WTC11 (cell line): Measurements from ENCODE around the gene EIF4E1B. TPM values are rescaled to one million over a fixed set of nuclear protein-coding genes. Genes with fewer than 3 reads are reported as not detected.

Experiments
- ATAC-seq: fragments of 200-7000 bp; cut with Tn5 transposase; 2 replicates; pipeline ENCODE4 v1.10.0; 2021; ENCODE audit warnings: mild to moderate bottlenecking, moderate library complexity
- CTCF ChIA-PET: fragments of 300-600 bp; sonication (Branson Sonifier 250); formaldehyde crosslinking; loops from one replicate; lab custom pipeline; 2021; ENCODE audit warnings: antibody characterized with exemption; lab: Charles Lee
- POLR2A ChIA-PET: fragments of 350-600 bp; sonication (Branson Sonifier 250); formaldehyde crosslinking; loops from one replicate; lab custom pipeline; 2021; ENCODE audit warnings: antibody characterized with exemption; lab: Charles Lee
- DNase-seq: peaks from one replicate; pipeline ENCODE4 v3.0.0; 2021; ENCODE audit warnings: low spot score
- H3K27ac Mint-ChIP-seq: 2 replicates; pipeline ENCODE4 v1.8.0; 2021; ENCODE audit warnings: mixed read lengths
- H3K27me3 Mint-ChIP-seq: 2 replicates; pipeline ENCODE4 v1.8.0; 2021; ENCODE audit warnings: low read depth, mild to moderate bottlenecking, moderate library complexity, mixed read lengths
- H3K36me3 Mint-ChIP-seq: 2 replicates; pipeline ENCODE4 v1.8.0; 2021; ENCODE audit warnings: mixed read lengths
- H3K4me1 Mint-ChIP-seq: 2 replicates; pipeline ENCODE4 v1.8.0; 2022; ENCODE audit warnings: mixed read lengths
- H3K4me3 Mint-ChIP-seq: 2 replicates; pipeline ENCODE4 v1.8.0; 2021; ENCODE audit warnings: mild to moderate bottlenecking, moderate library complexity, mixed read lengths
- H3K9me3 Mint-ChIP-seq: 2 replicates; pipeline ENCODE4 v1.8.0; 2021; ENCODE audit warnings: mixed read lengths
- ELF4 ChIP-seq: sonication (generic); formaldehyde crosslinking; IDR thresholded peaks from 2 replicates; pipeline ENCODE4 v1.8.1; 2022; ENCODE audit warnings: low read depth, mild to moderate bottlenecking, moderate library complexity, missing genetic modification reagents
- ESRRA ChIP-seq: sonication (generic); formaldehyde crosslinking; IDR thresholded peaks from 2 replicates; pipeline ENCODE4 v1.8.1; 2022; ENCODE audit warnings: mild to moderate bottlenecking, missing genetic modification reagents, borderline replicate concordance
- GABPB1 ChIP-seq: sonication (generic); formaldehyde crosslinking; IDR thresholded peaks from 2 replicates; pipeline ENCODE4 v1.8.1; 2023; ENCODE audit warnings: mild to moderate bottlenecking, missing genetic modification reagents
- IRF2 ChIP-seq: sonication (generic); formaldehyde crosslinking; IDR thresholded peaks from 2 replicates; pipeline ENCODE4 v1.8.0; 2022; ENCODE audit warnings: low read depth, missing genetic modification reagents, borderline replicate concordance
- NFYB ChIP-seq: sonication (generic); formaldehyde crosslinking; conservative IDR thresholded peaks from 2 replicates; pipeline ENCODE4 v1.8.0; 2022; ENCODE audit warnings: low read depth, missing genetic modification reagents
- SOX15 ChIP-seq: fragments of 250-450 bp; sonication (Bioruptor Pico); IDR thresholded peaks from 2 replicates; pipeline ENCODE4 v1.9.0; 2021; ENCODE audit warnings: mild to moderate bottlenecking
- TEAD4 ChIP-seq: sonication (generic); formaldehyde crosslinking; IDR thresholded peaks from 2 replicates; pipeline ENCODE4 v1.8.0; 2022; ENCODE audit warnings: mild to moderate bottlenecking, missing genetic modification reagents
- ZBTB21 ChIP-seq: sonication (generic); formaldehyde crosslinking; IDR thresholded peaks from 2 replicates; pipeline ENCODE4 v1.8.1; 2023; ENCODE audit warnings: mild to moderate bottlenecking, missing genetic modification reagents, borderline replicate concordance
- ZNF232 ChIP-seq: sonication (generic); formaldehyde crosslinking; IDR thresholded peaks from 2 replicates; pipeline ENCODE4 v1.8.0; 2022; ENCODE audit warnings: mild to moderate bottlenecking, missing genetic modification reagents
- ZNF263 ChIP-seq: sonication (generic); formaldehyde crosslinking; IDR thresholded peaks from 2 replicates; pipeline ENCODE4 v1.8.1; 2022; ENCODE audit warnings: low read depth, mild to moderate bottlenecking, moderate library complexity, missing genetic modification reagents
- ZNF416 ChIP-seq: fragments of 250-450 bp; sonication (Bioruptor Pico); IDR thresholded peaks from 2 replicates; pipeline ENCODE4 v1.9.0; 2021; ENCODE audit warnings: mild to moderate bottlenecking, inconsistent platforms
- total RNA-seq: library from RNA; stranded (reverse); gene quantifications from 3 replicates; pipeline ENCODE4 v1.2.3, GENCODE V29; 2021
- TF ChIP-seq, protein P1 (sequence below): sonication (generic); formaldehyde crosslinking; IDR thresholded peaks from 2 replicates; pipeline ENCODE4 v1.8.1; 2023; ENCODE audit warnings: mild to moderate bottlenecking, missing genetic modification reagents, moderate library complexity
- TF ChIP-seq, protein P2 (sequence below): sonication (generic); formaldehyde crosslinking; IDR thresholded peaks from 2 replicates; pipeline ENCODE4 v1.8.1; 2023; ENCODE audit warnings: mild to moderate bottlenecking, missing genetic modification reagents
- TF ChIP-seq, protein P3 (sequence below): sonication (generic); formaldehyde crosslinking; IDR thresholded peaks from 2 replicates; pipeline ENCODE4 v1.8.1; 2022; ENCODE audit warnings: low read depth, missing genetic modification reagents, borderline replicate concordance
- TF ChIP-seq, protein P4 (sequence below): sonication (generic); formaldehyde crosslinking; IDR thresholded peaks from 2 replicates; pipeline ENCODE4 v1.8.0; 2023; ENCODE audit warnings: missing genetic modification reagents
- TF ChIP-seq, protein P5 (sequence below): sonication (generic); formaldehyde crosslinking; IDR thresholded peaks from 2 replicates; pipeline ENCODE4 v1.8.1; 2022; ENCODE audit warnings: missing genetic modification reagents, borderline replicate concordance
- TF ChIP-seq, protein P6 (sequence below): sonication (generic); formaldehyde crosslinking; conservative IDR thresholded peaks from 2 replicates; pipeline ENCODE4 v1.8.1; 2022; ENCODE audit warnings: mild to moderate bottlenecking, missing genetic modification reagents
- TF ChIP-seq, protein P7 (sequence below): sonication (generic); formaldehyde crosslinking; IDR thresholded peaks from 2 replicates; pipeline ENCODE4 v1.8.0; 2022; ENCODE audit warnings: mild to moderate bottlenecking, missing genetic modification reagents

The EIF4E1B gene
- total RNA-seq, 1 experiment from 2014 or later: 0.74 TPM

DNA sequence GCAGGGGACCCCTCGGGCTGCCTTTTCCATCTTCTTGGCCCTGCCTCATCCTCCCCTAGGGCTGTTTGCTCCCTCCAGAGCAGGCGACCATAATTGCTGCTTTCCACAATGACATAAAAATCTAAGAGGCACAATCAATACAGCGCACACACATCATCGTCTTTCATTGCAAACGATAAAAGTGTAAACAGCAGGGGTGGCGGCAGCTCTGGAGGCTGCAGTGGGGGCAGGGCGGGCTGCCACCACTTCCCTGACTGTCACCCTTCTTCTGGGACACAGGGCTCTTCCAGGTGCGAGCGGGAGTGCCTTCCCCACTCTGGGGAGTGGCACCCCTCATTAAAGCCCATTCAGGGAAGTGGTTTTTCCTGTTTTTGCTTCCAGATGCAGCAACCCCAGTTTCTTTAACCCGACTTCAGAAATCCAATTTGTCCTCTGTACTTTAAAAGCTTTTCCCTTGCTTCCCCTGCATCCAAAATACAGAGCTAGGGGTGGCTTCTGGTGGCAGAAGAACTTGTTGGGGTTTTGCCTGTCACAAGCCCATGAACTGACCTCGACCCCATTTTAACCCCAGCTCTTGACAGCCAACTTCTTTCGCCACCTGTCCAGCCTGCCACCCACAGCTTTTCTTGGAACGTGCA lies 62.5 kb downstream of the EIF4E1B start:
- ChIA-PET CTCF (interaction anchor here (0.7 to 14.2 kb wide), 8 partner anchors 21 to 393 kb away, joined by 3 to 233 read pairs (median 4); no protein-coding TSS in a partner anchor), POLR2A (interaction anchor here (0.6 kb wide), 2 partner anchors 19 to 27 kb away, joined by 3 to 4 read pairs; no protein-coding TSS in a partner anchor)
- DNase-seq: no peak
- TF ChIP-seq, protein P1, sequence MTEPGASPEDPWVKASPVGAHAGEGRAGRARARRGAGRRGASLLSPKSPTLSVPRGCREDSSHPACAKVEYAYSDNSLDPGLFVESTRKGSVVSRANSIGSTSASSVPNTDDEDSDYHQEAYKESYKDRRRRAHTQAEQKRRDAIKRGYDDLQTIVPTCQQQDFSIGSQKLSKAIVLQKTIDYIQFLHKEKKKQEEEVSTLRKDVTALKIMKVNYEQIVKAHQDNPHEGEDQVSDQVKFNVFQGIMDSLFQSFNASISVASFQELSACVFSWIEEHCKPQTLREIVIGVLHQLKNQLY (CRISPR knock-in tag): no peak
- TF ChIP-seq, protein P2, sequence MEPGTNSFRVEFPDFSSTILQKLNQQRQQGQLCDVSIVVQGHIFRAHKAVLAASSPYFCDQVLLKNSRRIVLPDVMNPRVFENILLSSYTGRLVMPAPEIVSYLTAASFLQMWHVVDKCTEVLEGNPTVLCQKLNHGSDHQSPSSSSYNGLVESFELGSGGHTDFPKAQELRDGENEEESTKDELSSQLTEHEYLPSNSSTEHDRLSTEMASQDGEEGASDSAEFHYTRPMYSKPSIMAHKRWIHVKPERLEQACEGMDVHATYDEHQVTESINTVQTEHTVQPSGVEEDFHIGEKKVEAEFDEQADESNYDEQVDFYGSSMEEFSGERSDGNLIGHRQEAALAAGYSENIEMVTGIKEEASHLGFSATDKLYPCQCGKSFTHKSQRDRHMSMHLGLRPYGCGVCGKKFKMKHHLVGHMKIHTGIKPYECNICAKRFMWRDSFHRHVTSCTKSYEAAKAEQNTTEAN (CRISPR knock-in tag): no peak
- TF ChIP-seq, protein P3, sequence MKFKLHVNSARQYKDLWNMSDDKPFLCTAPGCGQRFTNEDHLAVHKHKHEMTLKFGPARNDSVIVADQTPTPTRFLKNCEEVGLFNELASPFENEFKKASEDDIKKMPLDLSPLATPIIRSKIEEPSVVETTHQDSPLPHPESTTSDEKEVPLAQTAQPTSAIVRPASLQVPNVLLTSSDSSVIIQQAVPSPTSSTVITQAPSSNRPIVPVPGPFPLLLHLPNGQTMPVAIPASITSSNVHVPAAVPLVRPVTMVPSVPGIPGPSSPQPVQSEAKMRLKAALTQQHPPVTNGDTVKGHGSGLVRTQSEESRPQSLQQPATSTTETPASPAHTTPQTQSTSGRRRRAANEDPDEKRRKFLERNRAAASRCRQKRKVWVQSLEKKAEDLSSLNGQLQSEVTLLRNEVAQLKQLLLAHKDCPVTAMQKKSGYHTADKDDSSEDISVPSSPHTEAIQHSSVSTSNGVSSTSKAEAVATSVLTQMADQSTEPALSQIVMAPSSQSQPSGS (CRISPR knock-in tag): no peak
- no peak for TF ChIP-seq ZNF232 (CRISPR knock-in tag)
- TF ChIP-seq TEAD4 (CRISPR knock-in tag): no peak
- no peak for TF ChIP-seq ESRRA (CRISPR knock-in tag)
- TF ChIP-seq, protein P4, sequence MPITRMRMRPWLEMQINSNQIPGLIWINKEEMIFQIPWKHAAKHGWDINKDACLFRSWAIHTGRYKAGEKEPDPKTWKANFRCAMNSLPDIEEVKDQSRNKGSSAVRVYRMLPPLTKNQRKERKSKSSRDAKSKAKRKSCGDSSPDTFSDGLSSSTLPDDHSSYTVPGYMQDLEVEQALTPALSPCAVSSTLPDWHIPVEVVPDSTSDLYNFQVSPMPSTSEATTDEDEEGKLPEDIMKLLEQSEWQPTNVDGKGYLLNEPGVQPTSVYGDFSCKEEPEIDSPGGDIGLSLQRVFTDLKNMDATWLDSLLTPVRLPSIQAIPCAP (CRISPR knock-in tag): no peak
- no peak for TF ChIP-seq ZBTB21 (CRISPR knock-in tag)
- no peak for TF ChIP-seq IRF2 (CRISPR knock-in tag)
- TF ChIP-seq ZNF263 (CRISPR knock-in tag): no peak
- no peak for TF ChIP-seq ELF4 (CRISPR knock-in tag)
- TF ChIP-seq, protein P5, sequence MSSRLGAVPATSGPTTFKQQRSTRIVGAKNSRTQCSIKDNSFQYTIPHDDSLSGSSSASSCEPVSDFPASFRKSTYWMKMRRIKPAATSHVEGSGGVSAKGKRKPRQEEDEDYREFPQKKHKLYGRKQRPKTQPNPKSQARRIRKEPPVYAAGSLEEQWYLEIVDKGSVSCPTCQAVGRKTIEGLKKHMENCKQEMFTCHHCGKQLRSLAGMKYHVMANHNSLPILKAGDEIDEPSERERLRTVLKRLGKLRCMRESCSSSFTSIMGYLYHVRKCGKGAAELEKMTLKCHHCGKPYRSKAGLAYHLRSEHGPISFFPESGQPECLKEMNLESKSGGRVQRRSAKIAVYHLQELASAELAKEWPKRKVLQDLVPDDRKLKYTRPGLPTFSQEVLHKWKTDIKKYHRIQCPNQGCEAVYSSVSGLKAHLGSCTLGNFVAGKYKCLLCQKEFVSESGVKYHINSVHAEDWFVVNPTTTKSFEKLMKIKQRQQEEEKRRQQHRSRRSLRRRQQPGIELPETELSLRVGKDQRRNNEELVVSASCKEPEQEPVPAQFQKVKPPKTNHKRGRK (CRISPR knock-in tag): no peak
- TF ChIP-seq SOX15 (CRISPR knock-in tag): no peak
- no peak for TF ChIP-seq NFYB
- TF ChIP-seq GABPB1 (CRISPR knock-in tag): no peak
- TF ChIP-seq, protein P6, sequence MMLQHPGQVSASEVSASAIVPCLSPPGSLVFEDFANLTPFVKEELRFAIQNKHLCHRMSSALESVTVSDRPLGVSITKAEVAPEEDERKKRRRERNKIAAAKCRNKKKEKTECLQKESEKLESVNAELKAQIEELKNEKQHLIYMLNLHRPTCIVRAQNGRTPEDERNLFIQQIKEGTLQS (CRISPR knock-in tag): no peak
- TF ChIP-seq, protein P7, sequence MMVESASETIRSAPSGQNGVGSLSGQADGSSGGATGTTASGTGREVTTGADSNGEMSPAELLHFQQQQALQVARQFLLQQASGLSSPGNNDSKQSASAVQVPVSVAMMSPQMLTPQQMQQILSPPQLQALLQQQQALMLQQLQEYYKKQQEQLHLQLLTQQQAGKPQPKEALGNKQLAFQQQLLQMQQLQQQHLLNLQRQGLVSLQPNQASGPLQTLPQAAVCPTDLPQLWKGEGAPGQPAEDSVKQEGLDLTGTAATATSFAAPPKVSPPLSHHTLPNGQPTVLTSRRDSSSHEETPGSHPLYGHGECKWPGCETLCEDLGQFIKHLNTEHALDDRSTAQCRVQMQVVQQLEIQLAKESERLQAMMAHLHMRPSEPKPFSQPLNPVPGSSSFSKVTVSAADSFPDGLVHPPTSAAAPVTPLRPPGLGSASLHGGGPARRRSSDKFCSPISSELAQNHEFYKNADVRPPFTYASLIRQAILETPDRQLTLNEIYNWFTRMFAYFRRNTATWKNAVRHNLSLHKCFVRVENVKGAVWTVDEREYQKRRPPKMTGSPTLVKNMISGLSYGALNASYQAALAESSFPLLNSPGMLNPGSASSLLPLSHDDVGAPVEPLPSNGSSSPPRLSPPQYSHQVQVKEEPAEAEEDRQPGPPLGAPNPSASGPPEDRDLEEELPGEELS (CRISPR knock-in tag): no peak
- TF ChIP-seq ZNF416 (CRISPR knock-in tag): no peak
- no peak overlapping the region for H3K4me3 Mint-ChIP-seq
- no peaks in the 10 kb centered on the region for H3K36me3 Mint-ChIP-seq
- ATAC-seq: no peak
- H3K27me3 Mint-ChIP-seq: peaks cover 7% of the 10 kb centered on the region
- H3K4me1 Mint-ChIP-seq: peaks cover 71% of the 10 kb centered on the region
- no peaks in the 10 kb centered on the region for H3K9me3 Mint-ChIP-seq
- H3K27ac Mint-ChIP-seq: no peak overlapping the region
